GM12891 (cell line): ENCODE results near the gene CABYR.
A peak's percentile ranks its signal among the peaks of the same experiment; 100 is the strongest.

Experiments
- DNase-seq: peaks from one replicate; pipeline ENCODE4 v3.0.0; 2011; ENCODE audit warnings: low spot score; ENCODE audit not compliant: insufficient read length
- FAIRE-seq: peaks from 2 replicates; lab custom pipeline; 2011; peaks lifted over from hg19 to GRCh38; lab: Jason Lieb, UNC
- PAX5 ChIP-seq: IDR thresholded peaks from 2 replicates; pipeline ENCODE4 v1.6.1; 2011; ENCODE audit warnings: low read length, moderate library complexity, mild to moderate bottlenecking; ENCODE audit not compliant: insufficient read depth, severe bottlenecking
- POLR2A ChIP-seq: IDR thresholded peaks from 2 replicates; pipeline ENCODE4 v1.6.1; 2011; ENCODE audit warnings: low read depth, low read length, control low read depth
- POLR2AphosphoS5 ChIP-seq: IDR thresholded peaks from 2 replicates; pipeline ENCODE4 v1.6.1; 2011; ENCODE audit warnings: low read depth, low read length, control low read depth
- POU2F2 ChIP-seq: IDR thresholded peaks from 2 replicates; pipeline ENCODE4 v1.6.1; 2011; ENCODE audit warnings: low read depth, mild to moderate bottlenecking, control low read depth, low read length, moderate library complexity
- SPI1 ChIP-seq: IDR thresholded peaks from 2 replicates; pipeline ENCODE4 v1.6.1; 2011; ENCODE audit warnings: low read depth, low read length, control low read depth
- TAF1 ChIP-seq: IDR thresholded peaks from 2 replicates; pipeline ENCODE4 v1.6.1; 2011; ENCODE audit warnings: low read depth, low read length, control low read depth

The CABYR gene

GRCh38 chr18:24168496-24168895 lies 29.6 kb downstream of the CABYR start:
- no peak for FAIRE-seq
- no peak for DNase-seq
- TF ChIP-seq POLR2AphosphoS5: no peak

- DNase-seq (no peak), FAIRE-seq (no peak)
- TF ChIP-seq POLR2A (no peak), SPI1 (no peak), POU2F2 (no peak), PAX5 (no peak), POLR2AphosphoS5 (no peak), TAF1 (no peak)
Observed at GRCh38 chr18:24170360-24170759, 31.5 kb downstream of the CABYR start.

GRCh38 chr18:24173997-24174396 lies 35.1 kb downstream of the CABYR start:
- FAIRE-seq (peak; percentile 50), DNase-seq (no peak)
- TF ChIP-seq POU2F2 (no peak), SPI1 (no peak), POLR2A (no peak), TAF1 (no peak), PAX5 (no peak), POLR2AphosphoS5 (no peak)

GRCh38 chr18:24176727-24177416 lies 38.0 kb downstream of the CABYR start:
- FAIRE-seq (peak; percentile 60), DNase-seq (peak; percentile 37)
- TF ChIP-seq SPI1 (peak; percentile 83), POU2F2 (peak; percentile 35; the same call in 1 of the 2 replicates), POLR2A (no peak), TAF1 (no peak), POLR2AphosphoS5 (no peak), PAX5 (no peak)

- peak; percentile 69 for FAIRE-seq
- DNase-seq: no peak
- TF ChIP-seq POLR2A (no peak), POLR2AphosphoS5 (no peak), SPI1 (no peak), PAX5 (no peak), TAF1 (no peak), POU2F2 (no peak)
Observed at GRCh38 chr18:24177499-24178133, 38.8 kb downstream of the CABYR start.

GRCh38 chr18:24180048-24180447 lies 41.2 kb downstream of the CABYR start:
- DNase-seq: no peak
- no peak for TF ChIP-seq POU2F2
- TF ChIP-seq SPI1: no peak
- no peak for TF ChIP-seq POLR2AphosphoS5
- no peak for TF ChIP-seq TAF1
- TF ChIP-seq POLR2A: no peak
- no peak for TF ChIP-seq PAX5
- no peak for FAIRE-seq

GRCh38 chr18:24181806-24182205 lies 42.9 kb downstream of the CABYR start:
- TF ChIP-seq POLR2A (no peak), SPI1 (no peak), PAX5 (no peak)
- FAIRE-seq: no peak
- no peak for DNase-seq

GRCh38 chr18:24185805-24186204 lies 46.9 kb downstream of the CABYR start:
- TF ChIP-seq POLR2AphosphoS5: no peak
- no peak for TF ChIP-seq POLR2A
- no peak for TF ChIP-seq TAF1
- TF ChIP-seq POU2F2: no peak
- TF ChIP-seq PAX5: no peak
- no peak for TF ChIP-seq SPI1
- DNase-seq (no peak), FAIRE-seq (no peak)

- DNase-seq: no peak
- FAIRE-seq: peak; percentile 85
- TF ChIP-seq SPI1: peak; percentile 69
- TF ChIP-seq PAX5: no peak
Observed at GRCh38 chr18:24187049-24187448, 48.2 kb downstream of the CABYR start.

- FAIRE-seq (no peak), DNase-seq (no peak)
Observed at GRCh38 chr18:24187689-24188088, 48.8 kb downstream of the CABYR start.

More at GRCh38 chr18:24187689-24188088, 48.8 kb downstream of the CABYR start:
- TF ChIP-seq SPI1 (no peak), PAX5 (no peak), POU2F2 (no peak), TAF1 (no peak), POLR2A (no peak), POLR2AphosphoS5 (no peak)
